A549 treated with Mapracorat at 1 μM for 4 hours (cell line): ENCODE data around the gene RAMACL. TPM values are rescaled to one million over a fixed set of nuclear protein-coding genes. Genes with fewer than 3 reads are reported as not detected.

ENCODE experiments used
- total RNA-seq: library from RNA; stranded (reverse); fragments of 200-300 nt; extraction: Qiagen RNA extraction; gene quantifications from 5 replicates; pipeline ENCODE4 v1.2.3, GENCODE V29; 2022

Gene RAMACL
- 0.07 to 0.27 TPM (median 0.12 TPM) in 5 replicates for total RNA-seq

DNA sequence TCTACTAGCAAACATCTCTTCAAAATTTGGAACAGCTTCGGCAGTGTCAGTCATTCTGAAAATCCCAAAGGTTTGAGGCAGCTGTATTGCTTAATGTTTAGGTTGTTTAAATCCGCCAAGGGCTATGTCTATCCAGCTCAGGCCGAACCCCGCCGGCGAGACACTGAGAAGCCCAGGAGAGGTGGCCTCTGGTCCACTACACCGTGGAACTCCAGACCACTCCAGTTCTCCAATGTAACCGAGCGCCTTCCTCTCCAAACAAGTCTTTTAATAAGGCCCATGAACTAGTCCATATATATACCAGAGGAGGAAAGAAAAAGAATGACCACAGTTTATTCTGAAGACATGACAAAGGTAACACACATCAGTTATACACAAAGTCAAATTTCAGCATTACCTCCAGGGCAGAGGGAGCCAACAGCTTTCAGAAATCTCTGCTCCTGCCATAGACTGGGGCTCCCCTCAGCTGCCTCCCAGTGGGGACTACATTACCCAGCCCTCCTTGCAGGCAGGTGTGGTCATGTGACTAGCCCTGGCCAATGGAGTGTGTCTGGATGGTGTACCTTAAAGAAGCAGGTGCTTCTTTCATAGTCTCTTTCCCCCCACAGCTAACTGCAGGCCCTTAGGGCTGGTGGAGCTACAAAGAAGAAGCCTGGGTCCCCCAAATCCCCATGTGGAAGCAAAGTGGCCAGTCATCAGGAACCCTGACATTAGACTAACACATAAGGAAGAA lies at the start of gene RAMACL:
TSS of gene RAMACL (minus strand) at position 255 of the 733 bp plus-strand sequence. CDS start at position 54, 201 bp downstream.

DNA sequence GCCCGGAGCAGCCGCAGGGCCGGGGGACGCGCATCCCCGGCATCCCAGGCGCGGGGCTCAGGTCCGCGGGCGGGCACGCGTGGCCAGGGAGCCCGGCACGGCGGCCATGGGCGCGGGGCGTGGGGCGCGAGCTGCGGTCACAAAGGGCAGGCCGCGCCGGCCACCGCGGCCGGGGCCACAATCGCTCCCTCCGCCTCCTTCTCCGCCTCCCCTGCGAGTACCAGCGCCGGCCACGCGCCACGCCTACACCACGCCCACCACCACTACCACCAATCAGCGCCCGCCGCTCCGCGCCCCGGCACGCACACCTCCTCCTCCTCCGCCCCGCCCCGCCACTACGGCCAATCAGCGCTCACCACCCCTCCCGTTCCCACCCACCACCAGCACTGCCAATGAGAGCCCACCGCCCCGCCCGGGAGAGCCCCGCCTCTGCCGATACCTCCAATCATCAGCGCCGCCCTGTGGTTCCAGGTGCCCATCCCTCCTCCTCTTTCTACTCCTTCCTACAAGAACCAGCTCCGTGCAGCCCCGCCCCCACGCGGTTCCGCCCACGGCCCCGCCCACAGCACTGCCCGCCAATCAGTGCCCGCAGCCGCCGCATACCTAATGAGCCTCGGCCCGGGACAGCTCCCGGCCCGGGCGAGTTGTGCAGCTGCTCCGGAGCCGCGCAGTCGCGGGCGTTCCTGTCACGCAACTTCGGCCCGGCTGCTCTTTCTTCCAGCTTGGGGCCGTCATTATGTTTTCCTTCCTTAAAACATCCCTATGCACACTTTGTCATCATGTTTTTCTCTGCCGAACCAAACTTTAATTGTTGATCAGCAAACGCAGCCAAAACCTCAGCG lies 40.8 kb upstream of the RAMACL start, which contains the start of gene RPS6KA2:
TSS of gene RPS6KA2 (minus strand) at position 219 of the 842 bp plus-strand sequence. CDS start 232 bp downstream, outside the sequence.

Other genes with a start within 250 kb of the RAMACL start
- gene SFT2D1, start 244.1 kb downstream of the RAMACL start, total RNA-seq = 33.5 to 43.6 TPM (median 40.7 TPM) in 5 replicates
- 4.0 to 5.8 TPM (median 4.7 TPM) in 5 replicates for gene MPC1, start 203.7 kb downstream of the RAMACL start, total RNA-seq
- gene RPS6KA2, start 40.6 kb upstream of the RAMACL start, total RNA-seq = 0.06 to 0.33 TPM (median 0.26 TPM) in 5 replicates